CD14-positive monocyte (primary cell): ENCODE results near the gene FANCC. TPM values are rescaled to one million over a fixed set of nuclear protein-coding genes. Genes with fewer than 3 reads are reported as not detected.
"Not testable (repeated sequence)": the region's sequence is repeated elsewhere in the genome, so short reads cannot be mapped to it uniquely, and the experiment has no call there.

Source experiments
- DNase-seq, 3 donors: peaks; one replicate each; pipeline ENCODE4 v3.0.0-alpha.2; 2011 to 2022
- H2AFZ ChIP-seq: 2 replicates; pipeline ENCODE4 v1.6.0; 2012; ENCODE audit warnings: mild to moderate bottlenecking, low read depth, low read length, inconsistent platforms; ENCODE audit not compliant: insufficient read depth, poor library complexity, severe bottlenecking
- H3K27ac ChIP-seq, 2 donors: 1 replicate in 1 of 2; 2 replicates in 1 of 2; pipeline ENCODE4 v1.5.1; 2012 to 2013; ENCODE audit warnings: low read length in 2 of 2, control low read depth in 1 of 2, inconsistent platforms in 1 of 2, low read depth in 1 of 2, mild to moderate bottlenecking in 1 of 2
- H3K27me3 ChIP-seq, 2 donors: one replicate each; pipeline versions ENCODE4 v1.6.0 to v1.6.1; 2011 to 2013; ENCODE audit warnings: low read length in 2 of 2; ENCODE audit not compliant: control insufficient read depth in 2 of 2, insufficient read depth in 2 of 2
- H3K36me3 ChIP-seq, 2 donors: replicated peaks in 1 of 2; 1 replicate in 1 of 2; 2 replicates in 1 of 2; pipeline versions ENCODE4 v1.5.1 to v1.6.1; 2012 to 2013; ENCODE audit warnings: low read length in 2 of 2, control low read depth in 1 of 2, inconsistent platforms in 1 of 2, mild to moderate bottlenecking in 1 of 2; ENCODE audit not compliant: insufficient read depth in 2 of 2, control insufficient read depth in 1 of 2
- H3K4me1 ChIP-seq, 2 donors: 1 replicate in 1 of 2; 2 replicates in 1 of 2; pipeline versions ENCODE4 v1.5.1 to v1.6.1; 2012 to 2013; ENCODE audit warnings: low read length in 2 of 2, control low read depth in 1 of 2, inconsistent platforms in 1 of 2, mild to moderate bottlenecking in 1 of 2, moderate library complexity in 1 of 2; ENCODE audit not compliant: insufficient read depth in 2 of 2, control insufficient read depth in 1 of 2
- H3K4me2 ChIP-seq: replicated peaks from 2 replicates; pipeline ENCODE3; 2012; ENCODE audit warnings: low read length, moderate library complexity, mild to moderate bottlenecking; ENCODE audit not compliant: poor library complexity, severe bottlenecking; ENCODE audit errors: extremely low read depth
- H3K4me3 ChIP-seq, 3 experiments: fragments of 200-600 bp in 1 of 3; sonication (generic) in 1 of 3; replicated peaks in 1 of 3; 1 replicate in 2 of 3; 2 replicates in 1 of 3; pipeline ENCODE4 v1.5.1; 2011 to 2013; ENCODE audit warnings: low read length in 3 of 3, mild to moderate bottlenecking in 3 of 3, control low read depth in 2 of 3, low read depth in 2 of 3, inconsistent platforms in 1 of 3, moderate library complexity in 1 of 3
- H3K79me2 ChIP-seq: 2 replicates; pipeline ENCODE4 v1.6.0; 2012; ENCODE audit warnings: mild to moderate bottlenecking, control low read depth, inconsistent platforms, low read length, moderate library complexity; ENCODE audit not compliant: insufficient read depth
- H3K9ac ChIP-seq: 2 replicates; pipeline ENCODE4 v1.6.0; 2017; ENCODE audit warnings: low read length, mild to moderate bottlenecking; ENCODE audit not compliant: insufficient read depth, poor library complexity, severe bottlenecking
- H3K9me3 ChIP-seq, 2 donors: replicated peaks in 1 of 2; 1 replicate in 1 of 2; 2 replicates in 1 of 2; pipeline versions ENCODE4 v1.5.1 to v1.6.1; 2012 to 2013; ENCODE audit warnings: low read length in 2 of 2, control low read depth in 1 of 2; ENCODE audit not compliant: control insufficient read depth in 1 of 2, insufficient read depth in 1 of 2
- H4K20me1 ChIP-seq: 2 replicates; pipeline ENCODE4 v1.6.0; 2012; ENCODE audit warnings: mild to moderate bottlenecking, low read length, control low read depth, moderate library complexity; ENCODE audit not compliant: insufficient read depth
- H3K27ac Mint-ChIP-seq, 7 donors: one replicate each; pipeline ENCODE4 v1.8.0; 2020; ENCODE audit warnings: mild to moderate bottlenecking in 7 of 7, mixed read lengths in 7 of 7, moderate library complexity in 6 of 7, inconsistent platforms in 2 of 7
- H3K27me3 Mint-ChIP-seq, 3 donors: one replicate each; pipeline ENCODE4 v1.8.0; 2021 to 2022; ENCODE audit warnings: low read depth in 3 of 3, mild to moderate bottlenecking in 3 of 3, mixed read lengths in 3 of 3, moderate library complexity in 3 of 3, inconsistent platforms in 1 of 3
- H3K36me3 Mint-ChIP-seq, 2 donors: one replicate each; pipeline ENCODE4 v1.8.0; 2020; ENCODE audit warnings: mixed read lengths in 2 of 2, inconsistent platforms in 1 of 2, mild to moderate bottlenecking in 1 of 2
- H3K4me1 Mint-ChIP-seq: one replicate; pipeline ENCODE4 v1.8.0; 2020; ENCODE audit warnings: mild to moderate bottlenecking, mixed read lengths
- H3K4me3 Mint-ChIP-seq, 2 donors: one replicate each; pipeline ENCODE4 v1.8.0; 2020; ENCODE audit warnings: mild to moderate bottlenecking in 2 of 2, mixed read lengths in 2 of 2, moderate library complexity in 1 of 2
- H3K9me3 Mint-ChIP-seq, 7 donors: one replicate each; pipeline ENCODE4 v1.8.0; 2020 to 2022; ENCODE audit warnings: mixed read lengths in 7 of 7, mild to moderate bottlenecking in 6 of 7, moderate library complexity in 6 of 7, inconsistent platforms in 2 of 7
- WGBS: methylation state at CpG from one replicate; pipeline ENCODE4 v1.1.5; 2013; ENCODE audit warnings: missing lambda C conversion rate; ENCODE audit not compliant: insufficient coverage; 5-methylcytosine and 5-hydroxymethylcytosine counted together
- intact Hi-C, 2 donors: fragments of 100-400 bp; cut with micrococcal nuclease; formaldehyde crosslinking; loops; one replicate each; pipeline versions ENCODE4 v1.15.0 to v1.15.1; 2023
- polyA plus RNA-seq, 3 donors: library from polyadenylated mRNA; depleted of rRNA in 1 of 3; unstranded in 2 of 3; stranded (reverse) in 1 of 3; fragments of 300-500 nt in 2 of 3; fragments of >200 nt in 1 of 3; fragmentation: Illumina TruSeq in 2 of 3; gene quantifications; 1 replicate in 2 of 3; 2 replicates in 1 of 3; pipeline ENCODE4 v1.2.3, GENCODE V29; 2012 to 2021
- TF ChIP-seq, protein P1 (sequence below): fragments of 200-600 bp; IDR thresholded peaks from one replicate; pipeline ENCODE4 v1.8.0; 2022; ENCODE audit warnings: antibody characterized with exemption, mild to moderate bottlenecking

The FANCC gene
- polyA plus RNA-seq, 3 donors: 1.2 to 2.2 (median 1.5) TPM

DNA sequence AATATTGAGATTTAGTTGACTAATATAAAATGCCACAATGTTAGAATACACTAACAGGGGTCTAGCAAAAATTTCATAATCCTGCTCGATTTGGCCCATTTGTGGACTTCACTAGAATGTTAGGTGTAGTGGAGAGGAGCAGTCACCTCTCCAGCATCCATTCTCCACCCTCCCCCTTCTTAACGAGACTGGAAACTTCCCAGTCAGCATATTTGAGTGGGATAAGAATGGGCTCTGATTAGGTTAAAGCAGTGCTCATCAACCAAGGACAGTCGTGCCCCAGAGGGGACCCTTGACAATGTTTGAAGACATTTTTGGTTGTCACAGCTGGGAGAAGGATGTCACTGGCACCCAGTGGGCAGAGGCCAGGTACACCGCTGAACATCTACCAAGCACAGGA lies 46.7 kb downstream of the FANCC start:
- Mint-ChIP-seq H3K4me3 (no peak overlapping the region), H3K4me1 (peaks cover 16% of the 10 kb centered on the region)
- intact Hi-C loops: no loop called here

DNA sequence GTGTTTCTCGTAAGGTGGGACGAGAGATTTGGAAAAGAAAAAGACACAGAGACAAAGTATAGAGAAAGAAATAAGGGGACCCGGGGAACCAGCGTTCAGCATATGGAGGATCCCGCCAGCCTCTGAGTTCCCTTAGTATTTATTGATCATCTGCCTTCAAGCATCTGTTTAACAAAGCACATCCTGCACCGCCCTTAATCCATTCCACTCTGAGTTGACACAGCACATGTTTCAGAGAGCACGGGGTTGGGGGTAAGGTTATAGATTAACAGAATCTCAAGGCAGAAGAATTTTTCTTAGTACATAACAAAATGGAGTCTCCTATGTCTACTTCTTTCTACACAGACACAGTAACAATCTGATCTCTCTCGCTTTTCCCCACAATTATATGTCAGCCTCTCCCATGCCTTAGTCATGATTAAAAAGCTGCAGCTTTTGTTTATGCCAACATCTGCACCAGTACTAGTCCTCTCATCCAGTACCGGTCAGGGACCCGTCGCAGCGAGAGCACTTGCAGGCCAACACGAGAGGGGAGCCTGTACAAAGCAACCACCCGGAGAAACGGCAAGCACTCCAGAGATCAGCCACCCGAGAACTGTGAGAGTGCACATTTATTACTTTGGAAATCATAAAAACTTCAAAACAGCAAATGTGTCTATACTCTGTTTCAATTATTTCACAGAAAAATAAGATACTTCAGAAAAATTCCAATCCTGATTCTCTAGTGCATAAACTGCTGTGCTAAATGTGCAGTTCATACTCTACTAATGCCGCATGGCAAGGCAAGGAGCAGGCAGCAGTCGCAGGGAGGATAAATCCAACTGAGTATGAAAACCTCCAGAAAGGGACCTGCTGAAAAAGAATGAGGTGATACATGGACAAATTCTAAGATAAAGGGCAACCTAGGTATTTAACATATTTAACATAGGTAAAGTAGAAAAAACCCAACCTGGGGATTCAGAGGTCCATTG lies 47.4 kb downstream of the FANCC start:
- Mint-ChIP-seq H3K4me1 (peaks cover 16% of the 10 kb centered on the region), H3K27ac (peak overlapping the region in 2 of 7 donors; percentile 16 to 33)
- H3K79me2 ChIP-seq, H3K4me3 Mint-ChIP-seq, H3K4me2 ChIP-seq, H4K20me1 ChIP-seq, DNase-seq, H3K27me3 ChIP-seq, H3K27ac ChIP-seq, H3K27me3 Mint-ChIP-seq, intact Hi-C loops, H3K9me3 Mint-ChIP-seq, H3K36me3 Mint-ChIP-seq, H2AFZ ChIP-seq, H3K4me3 ChIP-seq, H3K9me3 ChIP-seq, H3K9ac ChIP-seq, H3K36me3 ChIP-seq: not testable (repeated sequence)
- WGBS: 100% methylated on average over 1 of the region's 18 CpGs
- H3K4me1 ChIP-seq: peaks cover 12 to 18% of the 10 kb centered on the region in 2 donors

More for the DNA sequence above, 46.7 kb downstream of the FANCC start:
- H3K79me2 ChIP-seq: no peaks in the 10 kb centered on the region
- H2AFZ ChIP-seq: no peak overlapping the region
- no peak overlapping the region for H3K9ac ChIP-seq
- H3K27me3 ChIP-seq: no peaks in the 10 kb centered on the region
- H3K9me3 ChIP-seq: no peaks in the 10 kb centered on the region
- H4K20me1 ChIP-seq: no peaks in the 10 kb centered on the region
- H3K36me3 Mint-ChIP-seq: no peaks in the 10 kb centered on the region
- no peaks in the 10 kb centered on the region for H3K27me3 Mint-ChIP-seq
- H3K27ac Mint-ChIP-seq: no peak overlapping the region
- H3K4me2 ChIP-seq: no peak overlapping the region
- H3K36me3 ChIP-seq: no peaks in the 10 kb centered on the region
- DNase-seq: no peak
- peaks cover 0 to 4% (median 0%) of the 10 kb centered on the region in 7 donors for H3K9me3 Mint-ChIP-seq
- 90% methylated on average over 2 of the region's 4 CpGs for WGBS
- no peak overlapping the region for H3K4me3 ChIP-seq
- H3K27ac ChIP-seq: no peak overlapping the region
- TF ChIP-seq, protein P1, sequence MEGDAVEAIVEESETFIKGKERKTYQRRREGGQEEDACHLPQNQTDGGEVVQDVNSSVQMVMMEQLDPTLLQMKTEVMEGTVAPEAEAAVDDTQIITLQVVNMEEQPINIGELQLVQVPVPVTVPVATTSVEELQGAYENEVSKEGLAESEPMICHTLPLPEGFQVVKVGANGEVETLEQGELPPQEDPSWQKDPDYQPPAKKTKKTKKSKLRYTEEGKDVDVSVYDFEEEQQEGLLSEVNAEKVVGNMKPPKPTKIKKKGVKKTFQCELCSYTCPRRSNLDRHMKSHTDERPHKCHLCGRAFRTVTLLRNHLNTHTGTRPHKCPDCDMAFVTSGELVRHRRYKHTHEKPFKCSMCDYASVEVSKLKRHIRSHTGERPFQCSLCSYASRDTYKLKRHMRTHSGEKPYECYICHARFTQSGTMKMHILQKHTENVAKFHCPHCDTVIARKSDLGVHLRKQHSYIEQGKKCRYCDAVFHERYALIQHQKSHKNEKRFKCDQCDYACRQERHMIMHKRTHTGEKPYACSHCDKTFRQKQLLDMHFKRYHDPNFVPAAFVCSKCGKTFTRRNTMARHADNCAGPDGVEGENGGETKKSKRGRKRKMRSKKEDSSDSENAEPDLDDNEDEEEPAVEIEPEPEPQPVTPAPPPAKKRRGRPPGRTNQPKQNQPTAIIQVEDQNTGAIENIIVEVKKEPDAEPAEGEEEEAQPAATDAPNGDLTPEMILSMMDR: no peak
- peaks cover 12 to 18% of the 10 kb centered on the region in 2 donors for H3K4me1 ChIP-seq
